ENCODE data around the gene TPRA1.
A peak's percentile ranks its signal among the peaks of the same experiment; 100 is the strongest.
"Not testable (repeated sequence)": the region's sequence is repeated elsewhere in the genome, so short reads cannot be mapped to it uniquely, and the experiment has no call there.

Gene TPRA1

GRCh38 chr3:127615631-127616305, 25.2 kb upstream of the TPRA1 start:
- DNase-seq, result no peak

- no peak for DNase-seq
These were observed 24.5 kb upstream of the TPRA1 start for GRCh38 chr3:127614928-127615589.

DNA sequence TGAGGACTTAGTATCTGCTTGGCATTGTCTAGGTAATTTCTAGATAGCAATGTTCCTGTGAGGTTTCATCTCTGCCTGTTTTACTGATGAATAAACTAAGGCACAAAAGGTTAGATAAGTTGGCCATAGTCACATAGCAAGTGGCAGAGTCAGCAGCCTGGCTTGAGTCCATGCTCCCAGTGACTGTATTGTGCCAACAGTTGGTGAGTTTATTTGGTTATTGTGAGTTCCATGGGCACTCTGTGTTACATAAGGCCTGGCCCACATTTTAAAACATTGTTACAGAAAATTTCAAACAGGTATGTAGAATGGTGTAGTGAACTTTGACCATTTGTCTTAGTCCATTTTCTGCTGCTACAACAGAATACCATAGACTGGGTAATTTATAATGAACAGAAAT, 22.9 kb upstream of the TPRA1 start:
- DNase-seq, result no peak

GRCh38 chr3:127612966-127613365, 22.4 kb upstream of the TPRA1 start:
- peak; percentile 34 for DNase-seq

DNA sequence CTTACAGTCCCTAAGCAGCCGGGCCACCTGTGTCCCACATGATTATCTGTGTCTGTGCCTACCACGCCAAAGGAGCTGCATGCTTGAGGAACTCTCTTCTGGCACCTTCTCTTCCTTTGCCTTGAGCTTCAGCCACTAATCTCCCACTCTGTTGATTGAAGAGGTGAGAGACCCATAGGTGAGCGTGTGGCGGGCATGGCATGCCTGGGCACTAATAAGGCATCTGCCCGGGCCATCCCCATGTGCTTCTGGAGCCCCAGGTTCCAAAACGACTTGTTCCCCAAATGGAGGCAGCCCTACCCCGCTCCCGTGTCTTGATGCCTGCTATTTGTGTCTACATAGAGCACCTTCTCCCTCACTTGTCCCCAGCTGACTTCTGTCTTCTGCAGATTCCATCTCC, 20.7 kb upstream of the TPRA1 start:
- no peak for DNase-seq

- DNase-seq, result no peak
These were observed 19.6 kb upstream of the TPRA1 start for GRCh38 chr3:127610105-127610504.

- no peak for DNase-seq
These were observed 17.8 kb upstream of the TPRA1 start for GRCh38 chr3:127608362-127608718.

DNA sequence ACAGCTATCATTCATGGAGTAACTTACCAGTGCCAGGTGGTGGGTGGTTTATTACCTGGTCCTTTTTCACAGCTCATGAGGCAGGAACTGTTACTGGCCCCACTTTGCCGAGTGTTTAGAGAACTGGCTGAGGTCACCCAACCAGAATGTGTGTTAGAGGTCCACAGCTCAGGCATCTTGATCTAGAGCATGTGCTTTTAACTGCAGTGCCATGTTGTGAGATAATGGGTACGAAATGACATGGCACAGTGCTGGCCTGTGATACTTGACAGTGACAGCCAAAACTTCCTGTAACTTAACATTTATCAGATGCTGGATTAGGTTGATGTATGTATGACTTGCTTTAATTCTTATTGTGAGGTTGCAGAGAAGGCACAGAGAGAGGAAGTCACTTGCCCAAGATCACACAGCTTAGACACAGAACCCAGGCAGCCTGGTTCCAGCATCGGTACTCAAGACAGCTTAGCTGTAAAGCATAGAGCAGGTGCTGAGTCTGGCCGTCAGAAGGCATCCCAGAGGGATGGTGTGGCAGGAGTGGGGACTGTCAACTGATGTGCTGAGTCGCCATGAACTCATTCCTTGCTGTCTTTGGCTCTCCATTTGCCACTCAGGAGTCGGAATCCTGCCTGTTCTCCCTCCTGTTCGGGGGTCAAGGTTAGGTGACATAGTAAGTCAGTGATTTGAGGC, 17.3 kb upstream of the TPRA1 start:
- DNase-seq, result no peak

DNA sequence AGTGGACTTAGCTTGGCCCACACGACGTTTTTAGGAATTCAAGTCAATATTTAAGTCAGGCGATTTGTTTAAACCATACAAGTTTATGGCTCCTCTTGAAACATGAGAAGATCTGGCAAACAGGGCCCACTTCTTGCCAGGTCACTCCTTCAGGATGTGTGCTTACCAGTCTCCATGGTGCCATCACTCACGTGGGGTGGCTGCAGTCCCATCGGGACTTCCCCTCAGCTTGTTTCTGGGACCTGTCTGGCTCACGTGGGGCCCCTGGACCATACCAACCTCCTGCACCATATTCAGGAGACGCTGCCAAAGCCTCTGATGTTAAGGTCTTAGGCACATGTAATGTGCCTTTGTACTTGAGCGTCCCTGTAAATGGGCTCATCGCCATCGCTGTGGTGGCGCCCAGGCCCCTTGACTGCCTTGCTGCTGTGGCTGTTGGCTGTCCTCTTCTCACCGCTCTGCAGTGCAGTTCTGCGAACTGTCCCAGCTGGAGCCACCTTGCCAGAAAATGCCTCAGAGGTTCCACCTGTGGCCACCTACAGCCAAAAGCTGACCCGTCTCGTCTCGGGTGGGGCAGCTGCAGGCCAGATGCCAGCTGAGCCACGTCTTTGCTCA, 16.6 kb upstream of the TPRA1 start:
- DNase-seq, result no peak

DNA sequence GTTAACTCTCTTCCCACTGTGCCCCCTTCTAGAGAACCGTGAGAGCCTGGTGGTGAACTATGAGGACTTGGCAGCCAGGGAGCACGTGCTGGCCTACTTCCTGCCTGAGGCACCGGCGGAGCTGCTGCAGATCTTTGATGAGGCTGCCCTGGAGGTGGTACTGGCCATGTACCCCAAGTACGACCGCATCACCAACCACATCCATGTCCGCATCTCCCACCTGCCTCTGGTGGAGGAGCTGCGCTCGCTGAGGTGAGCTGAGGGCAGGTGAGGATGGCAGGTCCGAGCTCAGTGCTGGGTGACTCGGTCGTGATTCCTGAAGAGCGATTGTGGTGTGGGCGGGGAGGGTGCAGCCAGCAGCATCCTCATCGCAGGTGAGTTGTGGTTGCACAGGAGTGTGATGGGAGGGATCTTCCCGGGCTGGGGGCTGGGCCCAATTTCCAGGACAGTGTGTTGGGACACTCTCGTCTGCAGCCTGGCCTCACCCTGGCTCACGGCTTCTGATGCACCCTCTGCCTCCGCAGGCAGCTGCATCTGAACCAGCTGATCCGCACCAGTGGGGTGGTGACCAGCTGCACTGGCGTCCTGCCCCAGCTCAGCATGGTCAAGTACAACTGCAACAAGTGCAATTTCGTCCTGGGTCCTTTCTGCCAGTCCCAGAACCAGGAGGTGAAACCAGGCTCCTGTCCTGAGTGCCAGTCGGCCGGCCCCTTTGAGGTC, 15.7 kb upstream of the TPRA1 start:
- no peak for DNase-seq

DNA sequence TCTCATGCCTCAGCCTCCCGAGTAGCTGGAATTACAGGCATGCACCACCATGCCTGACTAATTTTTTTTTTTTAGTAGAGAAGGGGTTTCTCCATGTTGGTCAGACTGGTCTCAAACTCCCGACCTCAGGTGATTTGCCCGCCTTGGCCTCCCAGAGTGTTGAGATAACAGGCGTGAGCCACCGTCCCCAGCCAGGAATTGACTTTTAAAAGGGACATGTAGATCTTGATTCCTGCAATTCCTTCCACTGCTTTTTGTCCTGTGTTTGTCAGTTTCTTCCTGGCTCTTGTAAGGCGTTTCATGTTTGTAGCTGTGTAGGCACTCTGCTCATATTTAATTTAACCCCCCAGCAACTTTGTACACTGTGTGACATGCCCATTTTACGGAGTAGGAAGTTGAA, 15.0 kb upstream of the TPRA1 start:
- not testable (repeated sequence) for DNase-seq

- DNase-seq, result no peak
These were observed 14.1 kb upstream of the TPRA1 start for GRCh38 chr3:127604546-127605165.

- DNase-seq, result no peak
These were observed 13.5 kb upstream of the TPRA1 start for GRCh38 chr3:127604035-127604434.

DNA sequence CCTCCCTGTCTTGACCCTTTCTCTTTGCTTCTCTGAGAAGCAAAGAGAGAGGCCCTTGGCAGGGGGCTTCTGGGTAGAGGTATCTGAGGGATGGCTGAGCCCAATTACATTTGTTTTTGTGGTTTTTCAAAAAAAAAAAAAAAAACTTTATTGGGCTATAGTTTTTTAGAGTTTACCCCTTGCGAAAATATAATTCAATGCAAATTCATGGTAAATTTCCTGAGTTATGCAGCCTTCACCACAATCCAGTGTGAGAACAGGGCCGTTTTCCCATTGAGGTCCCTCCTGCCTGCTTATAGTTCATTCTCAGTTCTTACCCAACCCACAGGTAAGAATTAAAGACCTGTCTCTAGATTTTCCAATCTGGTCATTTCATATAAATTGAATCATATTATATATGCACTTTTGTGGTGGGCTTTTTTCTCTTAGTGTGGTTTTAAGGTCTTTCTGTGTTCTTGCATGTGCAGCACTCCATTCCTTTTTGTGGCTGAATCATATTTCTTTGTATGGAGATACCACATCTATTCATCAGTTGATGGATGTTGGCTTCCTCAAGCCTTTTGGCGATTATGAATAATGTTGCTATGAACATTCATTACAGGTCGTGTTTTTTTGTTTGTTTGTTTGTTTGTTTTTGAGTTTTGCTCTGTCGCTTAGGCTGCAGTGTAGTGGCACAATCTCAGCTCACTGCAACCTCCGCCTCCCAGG, 10.4 kb upstream of the TPRA1 start:
- DNase-seq, result no peak

DNA sequence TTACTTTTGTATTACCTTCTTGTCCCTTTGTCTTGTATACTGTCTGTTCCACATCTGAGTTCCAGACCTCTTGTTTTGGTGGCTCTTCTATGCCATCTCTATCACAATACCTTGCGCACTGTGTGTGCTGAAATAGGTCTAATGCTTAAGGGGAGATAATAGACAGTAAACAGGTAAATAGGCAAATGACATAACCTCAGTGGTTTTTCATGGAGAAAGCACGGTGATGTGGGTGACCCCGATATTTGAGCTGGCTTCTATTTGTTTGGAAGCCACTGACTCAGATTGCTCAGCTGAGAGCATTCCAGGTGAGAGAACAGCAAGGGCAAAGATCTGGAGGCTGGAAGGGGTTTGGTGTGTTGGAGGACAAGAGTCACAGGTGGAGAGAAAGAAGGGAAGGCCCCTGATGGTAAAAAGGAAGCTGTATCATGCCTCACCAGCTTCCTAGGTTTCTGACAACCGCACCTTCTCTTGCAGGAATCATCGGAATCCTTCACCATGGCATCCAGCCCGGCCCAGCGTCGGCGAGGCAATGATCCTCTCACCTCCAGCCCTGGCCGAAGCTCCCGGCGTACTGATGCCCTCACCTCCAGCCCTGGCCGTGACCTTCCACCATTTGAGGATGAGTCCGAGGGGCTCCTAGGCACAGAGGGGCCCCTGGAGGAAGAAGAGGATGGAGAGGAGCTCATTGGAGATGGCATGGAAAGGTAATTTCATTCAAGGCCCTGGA, 8.5 kb upstream of the TPRA1 start:
- DNase-seq, result no peak

GRCh38 chr3:127597020-127597771, 6.7 kb upstream of the TPRA1 start:
- DNase-seq, result no peak

DNA sequence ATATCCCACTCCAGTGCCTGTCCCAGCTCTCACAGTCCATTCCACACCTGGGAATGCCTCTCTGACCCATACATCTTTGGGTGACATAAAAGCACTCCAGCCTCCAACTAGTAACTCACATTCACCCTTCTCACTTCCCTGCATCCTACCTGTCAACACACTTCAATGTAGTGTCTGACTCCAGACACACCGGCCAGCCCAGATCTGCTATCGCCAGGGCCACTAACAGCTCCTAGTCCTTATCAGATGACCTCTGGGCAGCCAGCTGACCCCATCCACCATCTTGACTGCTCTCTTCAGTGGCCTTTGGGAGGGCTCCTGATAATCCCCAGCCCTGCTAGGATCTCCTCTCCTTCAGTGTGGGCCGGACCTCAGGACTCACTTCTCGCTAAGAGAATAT, 4.8 kb upstream of the TPRA1 start:
- no peak for DNase-seq

DNA sequence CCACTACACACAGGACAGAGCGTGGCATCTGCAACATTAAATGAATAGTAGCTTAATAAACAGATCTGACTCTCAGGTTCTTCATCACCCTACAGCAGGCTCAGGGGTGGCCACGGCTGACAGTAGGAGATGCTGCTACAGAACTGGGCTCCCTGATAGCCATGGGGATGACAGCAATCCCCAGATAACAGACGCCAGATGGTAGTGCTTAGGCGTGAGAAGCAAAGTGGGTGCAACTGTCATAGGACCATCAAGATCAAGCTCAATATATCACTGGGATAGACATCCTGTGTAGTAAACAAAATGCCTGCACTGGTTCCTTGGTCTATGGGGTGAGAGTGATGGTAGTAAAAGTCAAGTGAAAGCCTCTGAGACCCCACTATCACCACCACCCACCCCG, 2.6 kb upstream of the TPRA1 start:
- no peak for DNase-seq

DNA sequence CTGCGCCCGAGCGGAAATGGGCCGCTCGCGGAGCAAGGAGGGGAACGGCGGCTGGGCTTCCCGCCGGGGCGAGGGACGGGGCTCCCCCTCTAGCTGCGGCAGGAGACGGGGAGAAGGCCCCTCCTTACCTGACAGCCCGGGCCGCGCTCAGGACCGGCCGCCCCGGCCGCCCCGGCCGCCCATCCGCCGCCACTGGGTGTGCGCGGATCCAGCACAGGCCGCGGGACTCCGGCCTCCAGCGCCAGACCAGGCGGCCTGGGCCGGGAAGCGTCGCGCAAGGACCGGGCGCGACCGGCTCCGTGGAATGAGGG, 296 bp downstream of the TPRA1 start:
- no peak for DNase-seq

GRCh38 chr3:127589600-127590281, 792 bp downstream of the TPRA1 start:
- peak; percentile 64 for DNase-seq

Measured in retina (tissue), 1 donor.